NB4 (cell line): ENCODE measurements around the gene DLD.
"Not testable (repeated sequence)": the region's sequence is repeated elsewhere in the genome, so short reads cannot be mapped to it uniquely, and the experiment has no call there.

Experiments used
- CTCF ChIP-seq: IDR thresholded peaks from one replicate; pipeline ENCODE4 v1.5.1; 2012; ENCODE audit warnings: low read depth, low read length
- MYC ChIP-seq: IDR thresholded peaks from 2 replicates; pipeline ENCODE4 v1.6.1; 2011; ENCODE audit warnings: low read depth, low read length
- POLR2A ChIP-seq: IDR thresholded peaks from 2 replicates; pipeline ENCODE4 v1.6.1; 2011; ENCODE audit warnings: mild to moderate bottlenecking; ENCODE audit not compliant: insufficient read length; ENCODE audit errors: extremely low read depth
- TF ChIP-seq, protein P1 (sequence below): IDR thresholded peaks from 2 replicates; pipeline ENCODE4 v1.6.1; 2011; ENCODE audit warnings: low read depth, low read length

DNA sequence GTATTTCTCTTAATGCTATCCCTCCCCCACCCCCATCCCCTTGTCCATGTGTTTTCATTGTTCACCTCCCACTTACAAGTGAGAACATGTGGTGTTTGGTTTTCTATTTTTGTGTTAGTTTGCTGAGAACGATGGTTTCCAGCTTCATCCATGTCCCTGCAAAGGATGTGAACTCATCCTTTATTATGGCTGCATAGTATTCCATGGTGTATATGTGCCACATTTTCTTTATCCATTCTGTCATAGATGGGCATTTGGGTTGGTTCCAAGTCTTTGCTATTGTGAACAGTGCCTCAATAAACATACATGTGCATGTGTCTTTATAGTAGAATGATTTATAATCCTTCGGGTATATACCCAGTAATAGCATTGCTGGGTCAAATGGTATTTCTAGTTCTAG is 30.8 kb downstream of the DLD start:
- TF ChIP-seq CTCF, POLR2A, MYC: not testable (repeated sequence)
- TF ChIP-seq, protein P1, sequence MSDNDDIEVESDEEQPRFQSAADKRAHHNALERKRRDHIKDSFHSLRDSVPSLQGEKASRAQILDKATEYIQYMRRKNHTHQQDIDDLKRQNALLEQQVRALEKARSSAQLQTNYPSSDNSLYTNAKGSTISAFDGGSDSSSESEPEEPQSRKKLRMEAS: not testable (repeated sequence)
